GM19023 (cell line): ENCODE results near the gene GALNT10.

Source experiments
- ATAC-seq: cut with Tn5 transposase; IDR thresholded peaks from one replicate; pipeline ENCODE4 v1.9.1; 2021; ENCODE audit warnings: mild to moderate bottlenecking, moderate library complexity; ENCODE audit not compliant: unreplicated experiment

Gene GALNT10

DNA sequence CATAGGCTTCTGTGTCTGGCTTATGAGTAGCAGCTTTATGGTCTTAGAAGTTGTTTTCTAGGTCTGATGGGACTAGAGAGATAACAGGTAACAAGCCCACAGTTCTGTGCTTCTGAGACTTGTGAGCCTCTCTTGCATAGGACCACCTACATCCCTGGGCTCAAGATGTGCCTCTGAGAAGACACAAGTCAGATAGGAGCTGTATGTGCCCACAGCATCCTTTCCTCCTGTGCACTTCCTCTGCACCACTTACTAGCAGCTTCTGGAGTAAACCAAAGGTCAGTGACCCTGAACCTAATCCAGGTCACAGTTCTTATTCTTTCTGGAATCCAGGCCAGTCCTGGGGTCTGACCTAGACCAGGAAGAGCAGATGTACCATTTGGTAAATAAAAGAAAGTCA is 40.0 kb downstream of the GALNT10 start:
- no peak for ATAC-seq

DNA sequence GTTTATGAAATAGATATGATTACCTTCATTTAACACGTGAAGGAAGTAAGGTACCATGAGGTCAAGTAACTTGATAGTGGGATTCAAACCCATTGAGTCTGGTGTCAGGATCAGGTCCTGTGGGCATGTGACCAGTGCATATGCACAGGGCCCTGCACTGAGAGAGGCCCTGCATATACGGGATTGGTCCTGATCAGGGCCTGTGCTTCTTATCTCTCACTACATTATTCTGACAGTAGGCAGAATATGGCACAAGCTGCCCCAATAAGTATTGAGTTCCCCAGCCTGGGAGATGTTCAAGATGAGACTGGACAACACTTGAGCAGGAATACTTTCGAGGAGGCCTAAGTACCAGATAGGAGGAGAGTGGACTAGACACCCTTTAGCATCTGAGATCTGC is 44.0 kb downstream of the GALNT10 start:
- ATAC-seq = no peak

DNA sequence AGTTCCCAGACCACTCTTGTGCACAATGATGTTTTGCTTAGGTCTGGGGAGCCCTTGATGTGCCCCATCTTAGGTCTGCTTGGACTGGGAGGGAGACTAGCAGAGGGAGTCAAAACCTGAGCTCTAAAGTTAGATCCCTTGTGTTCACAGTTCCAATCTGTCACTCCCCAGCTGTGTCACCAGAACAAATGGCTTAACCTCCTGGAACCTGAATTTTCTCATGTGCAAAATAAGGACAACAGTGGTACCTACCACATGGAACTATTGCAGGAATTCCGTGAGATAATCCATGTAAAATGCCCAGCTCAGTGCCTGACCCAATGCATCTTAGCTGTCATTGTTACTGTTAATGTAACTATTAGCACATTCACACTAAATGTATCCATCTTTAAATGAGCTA is 45.5 kb downstream of the GALNT10 start:
- ATAC-seq = no peak

DNA sequence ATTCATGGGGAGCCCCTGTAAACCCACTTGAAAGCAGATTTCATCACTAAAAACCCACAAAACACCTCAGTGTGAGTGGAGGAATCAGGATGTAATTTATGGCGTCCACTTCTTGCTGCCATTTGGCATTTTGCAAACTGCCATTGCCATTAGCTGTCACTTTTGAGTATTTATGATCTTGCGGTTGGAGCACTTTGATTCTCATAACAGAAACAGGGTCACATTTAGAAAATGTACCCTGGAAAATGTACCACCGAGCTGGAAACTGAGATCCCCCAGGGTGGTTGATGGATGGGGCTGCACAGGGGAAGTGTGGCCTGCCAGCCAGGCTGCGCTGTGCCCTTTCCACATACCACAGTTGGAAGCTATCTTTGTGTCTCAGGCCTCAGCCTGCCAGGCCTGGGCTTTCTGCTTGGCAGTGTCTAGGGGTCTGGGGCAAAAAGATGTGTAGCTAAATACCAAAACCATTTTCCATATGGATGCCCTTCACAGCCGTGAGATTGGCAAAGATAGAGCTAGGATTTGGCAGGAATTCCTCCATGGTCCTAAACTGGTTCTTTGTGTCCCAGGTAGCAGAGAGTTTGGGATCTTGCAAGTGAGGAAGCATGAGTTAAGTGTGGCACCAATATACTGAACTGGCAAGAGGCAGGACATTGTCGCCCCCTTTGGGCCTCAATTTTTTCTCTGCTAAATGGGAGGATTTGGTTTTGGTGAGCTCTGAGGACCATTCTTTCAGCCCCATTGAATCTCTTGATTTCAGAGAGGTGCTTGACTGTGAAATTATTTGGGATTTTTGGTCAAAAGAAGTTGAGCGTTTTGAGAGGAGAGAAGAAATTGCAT is 46.2 kb downstream of the GALNT10 start:
- no peak for ATAC-seq

DNA sequence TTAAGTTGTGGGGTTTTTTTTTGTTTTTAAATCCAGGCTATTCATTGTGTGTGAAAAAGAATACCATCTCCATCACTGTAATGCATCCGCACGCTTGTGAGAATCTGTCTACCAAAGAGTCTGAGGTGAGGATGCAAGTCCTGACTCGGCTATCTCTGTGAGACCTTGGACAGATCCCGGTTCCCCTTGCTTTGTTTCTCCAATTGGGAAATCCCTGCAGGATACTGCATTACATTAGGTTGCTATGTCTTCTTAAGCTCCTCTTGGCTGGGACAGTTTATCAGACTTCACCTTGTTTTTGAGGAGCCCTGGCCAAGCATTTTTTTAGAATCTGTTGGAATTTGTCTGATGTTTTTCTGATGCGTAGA is 46.8 kb downstream of the GALNT10 start:
- no peak for ATAC-seq

DNA sequence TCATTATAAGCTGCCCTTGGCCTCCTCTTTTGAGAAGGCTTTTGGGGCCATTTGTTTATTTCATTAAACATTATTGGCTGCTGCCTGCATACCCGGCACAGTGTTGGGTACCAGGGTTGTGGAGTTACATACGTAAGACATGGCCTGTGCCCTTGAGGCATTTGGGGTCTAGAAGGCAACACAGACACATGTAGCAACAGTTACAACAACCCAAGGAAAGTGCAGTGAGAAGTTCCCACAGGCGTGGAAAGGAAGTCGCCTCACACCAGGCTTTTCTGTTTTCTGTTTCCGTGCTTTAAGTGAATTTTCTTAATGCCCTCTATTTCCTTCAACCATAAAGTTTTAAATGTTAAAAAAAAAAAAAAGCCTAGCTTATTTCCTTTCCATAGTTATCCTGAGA is 47.4 kb downstream of the GALNT10 start:
- no peak for ATAC-seq

DNA sequence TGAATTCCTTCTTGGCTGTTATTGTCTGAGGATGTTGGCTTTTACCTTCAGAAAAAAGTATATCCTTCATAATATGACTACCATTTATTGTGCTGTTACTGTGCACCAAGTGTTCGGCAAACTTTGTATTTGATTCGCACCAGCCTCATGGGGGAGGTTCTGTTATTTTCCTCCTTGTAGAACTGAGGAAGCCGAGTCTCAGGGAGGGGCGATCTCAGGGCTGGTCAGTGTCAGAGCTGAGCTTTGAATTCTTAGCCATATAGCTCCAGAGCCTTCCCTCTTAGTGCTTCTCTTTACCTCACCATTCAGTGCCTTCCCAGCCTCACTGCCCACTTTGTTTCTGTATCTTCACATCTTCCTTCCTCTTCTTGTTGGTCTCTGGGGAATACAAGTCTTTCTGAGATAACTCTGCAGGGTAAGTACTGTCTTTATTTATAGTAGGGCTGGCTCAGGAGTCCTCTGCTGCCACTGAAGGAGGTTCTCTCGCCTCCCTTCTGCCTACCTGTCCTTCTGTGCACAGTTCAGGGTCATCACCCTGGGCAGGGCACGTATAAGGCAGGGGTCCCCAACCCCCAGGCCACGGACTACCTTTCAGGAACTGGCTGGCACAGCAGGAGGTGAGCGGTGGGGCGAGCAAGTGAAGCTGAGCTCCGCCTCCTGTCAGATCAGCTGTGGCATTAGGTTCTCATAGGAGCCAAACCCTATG is 48.4 kb downstream of the GALNT10 start:
- peak; percentile 55 for ATAC-seq

DNA sequence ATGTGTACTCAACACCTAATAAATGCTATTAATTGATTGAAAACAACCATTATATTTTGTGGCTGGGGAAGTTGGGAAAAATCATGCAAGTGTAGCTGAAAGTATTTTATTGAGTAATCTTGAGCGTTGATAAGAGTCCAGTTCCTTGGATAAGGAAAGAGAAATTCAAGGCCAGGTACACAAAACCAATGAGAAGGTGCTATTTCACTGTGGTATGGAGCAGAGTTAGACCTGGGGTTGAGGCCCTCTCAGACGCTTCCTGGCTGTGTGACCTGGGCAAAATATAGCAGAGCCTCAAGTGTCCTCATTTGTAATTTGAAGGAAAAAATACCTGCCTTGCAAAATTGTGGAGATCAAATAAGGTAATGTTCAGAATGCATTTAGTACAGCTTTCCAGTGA is 50.1 kb downstream of the GALNT10 start:
- no peak for ATAC-seq

DNA sequence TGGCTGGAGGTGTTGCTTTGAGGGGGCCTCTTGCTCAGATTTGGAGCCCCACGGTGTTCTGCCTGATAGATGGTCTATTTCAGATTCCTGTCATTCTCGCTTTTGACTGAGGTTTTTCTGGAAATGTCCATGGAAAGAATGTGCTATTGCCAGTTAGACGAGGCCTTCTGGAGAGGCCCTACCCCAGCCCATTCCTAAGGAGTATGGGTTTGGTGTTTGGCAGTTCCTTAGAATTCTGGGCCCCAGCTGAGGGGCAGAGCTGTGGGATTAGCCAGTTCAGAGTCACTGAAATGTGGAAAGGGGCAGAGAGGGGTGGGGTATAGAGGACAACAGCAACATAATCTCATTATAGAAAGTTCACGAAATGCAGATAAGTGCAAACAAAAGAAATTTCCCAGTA is 50.5 kb downstream of the GALNT10 start:
- no peak for ATAC-seq

DNA sequence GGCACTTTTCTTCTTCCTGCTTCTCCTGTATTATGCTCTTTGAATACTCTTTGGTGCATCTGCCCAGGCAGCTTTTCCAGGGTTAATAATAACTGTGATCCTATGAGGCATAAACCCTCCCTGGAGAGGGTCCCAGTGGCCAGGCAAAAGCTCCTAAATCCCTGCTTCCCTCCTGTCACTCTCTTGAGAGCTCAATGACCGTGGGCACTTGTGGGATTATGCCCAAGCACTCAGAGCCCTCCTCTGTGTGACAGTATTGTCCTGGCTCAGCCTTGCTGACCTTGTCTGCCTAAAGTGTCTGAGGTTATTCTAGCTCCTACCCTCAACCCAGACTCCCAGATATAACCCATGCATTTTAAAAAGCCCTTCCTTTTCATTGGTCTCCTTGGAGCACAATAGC is 51.9 kb downstream of the GALNT10 start:
- ATAC-seq = no peak

DNA sequence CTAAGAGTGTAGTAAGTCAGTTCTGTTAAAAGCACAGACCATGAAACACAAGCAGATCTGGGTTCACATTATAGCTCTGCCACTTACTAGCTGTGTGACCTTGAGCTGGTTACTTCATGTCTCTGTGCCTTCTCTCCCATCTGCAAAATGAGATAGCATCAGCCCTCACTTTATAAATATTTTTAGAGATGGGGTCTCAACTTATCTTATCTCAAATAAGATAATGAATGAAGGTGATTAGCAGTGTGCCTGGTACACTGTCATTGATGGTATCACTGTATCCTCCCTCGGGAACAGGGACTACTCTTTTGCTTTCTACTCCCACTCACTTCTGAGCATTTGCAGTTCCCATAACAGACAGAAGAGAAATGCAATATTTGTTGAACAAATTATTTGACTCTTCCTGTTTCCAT is 52.4 kb downstream of the GALNT10 start:
- no peak for ATAC-seq

DNA sequence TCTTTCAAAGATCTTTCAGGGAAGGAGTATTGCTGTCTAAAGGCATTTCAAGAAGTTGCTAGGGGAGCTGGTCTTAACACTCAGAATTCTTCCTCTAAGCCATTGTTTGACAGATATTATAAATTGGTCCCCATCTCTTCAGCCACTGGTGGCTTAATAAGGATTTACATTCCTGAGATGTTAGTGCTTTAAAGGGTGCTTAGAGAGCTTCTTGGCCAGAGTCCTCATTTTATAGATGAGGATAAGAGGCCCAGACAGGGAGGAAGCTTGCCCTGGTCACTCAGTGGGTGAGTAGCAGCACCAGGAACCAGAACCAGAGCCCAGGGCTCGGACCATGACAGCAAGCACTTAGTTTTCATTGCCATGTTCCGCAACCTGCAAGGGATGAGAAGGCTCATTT is 53.2 kb downstream of the GALNT10 start:
- no peak for ATAC-seq

DNA sequence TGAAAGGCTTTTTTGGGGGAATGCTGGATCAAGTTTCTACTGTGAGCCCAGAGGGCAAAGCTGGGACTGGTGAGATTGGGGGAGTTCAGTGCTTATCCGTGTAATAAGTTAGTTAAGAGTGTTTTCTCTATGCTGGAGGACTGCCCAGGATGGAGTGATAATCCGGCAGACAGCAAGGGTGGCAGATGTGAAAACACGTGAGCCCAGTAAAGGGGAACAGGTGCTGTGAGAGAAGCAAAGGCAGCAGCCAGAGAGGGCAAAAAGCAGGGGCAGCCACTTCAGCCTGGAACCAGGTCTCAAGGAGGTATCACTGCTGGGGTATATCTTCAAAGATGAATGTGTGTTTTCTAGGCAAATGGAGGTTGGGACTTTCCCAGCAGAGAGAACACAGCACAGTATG is 53.9 kb downstream of the GALNT10 start:
- ATAC-seq = no peak

DNA sequence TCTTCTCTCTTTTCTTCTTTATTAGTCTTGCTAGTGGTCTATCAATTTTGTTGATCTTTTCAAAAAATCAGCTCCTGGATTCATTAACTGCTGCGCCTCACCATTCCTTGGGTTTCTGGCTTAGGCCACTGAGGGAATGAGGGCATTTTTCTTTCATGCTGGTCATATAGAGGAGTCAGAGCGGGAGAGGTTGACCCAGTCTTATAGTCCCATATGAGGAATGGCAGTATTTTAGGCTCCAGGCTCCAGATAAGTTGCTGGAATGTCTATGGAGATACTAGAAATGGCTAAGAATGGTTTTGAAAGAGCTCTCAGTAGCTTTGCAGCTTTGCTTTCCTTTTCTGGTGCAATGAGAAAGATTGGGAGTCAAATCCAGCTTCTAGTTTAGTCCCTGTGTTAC is 58.2 kb downstream of the GALNT10 start:
- ATAC-seq = no peak

DNA sequence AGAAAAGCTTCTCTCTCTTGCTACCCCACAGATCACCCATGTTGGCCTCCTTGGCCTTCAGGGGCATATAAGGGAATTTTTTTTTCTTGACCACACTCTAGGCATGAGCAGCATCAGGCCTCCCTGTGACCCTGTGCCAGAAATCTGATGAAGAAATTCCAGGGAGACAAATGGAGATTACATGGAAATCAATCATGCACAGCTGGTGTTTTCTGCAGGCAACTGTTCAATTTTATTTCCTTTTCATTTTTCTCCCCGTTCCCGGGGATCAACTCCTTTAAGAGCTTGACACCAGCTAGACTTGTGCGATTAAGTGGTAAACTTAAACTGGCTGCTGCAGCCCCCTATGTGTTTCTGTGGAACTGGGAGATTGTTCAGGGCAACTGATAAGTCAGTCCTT is 59.3 kb downstream of the GALNT10 start:
- ATAC-seq = no peak

DNA sequence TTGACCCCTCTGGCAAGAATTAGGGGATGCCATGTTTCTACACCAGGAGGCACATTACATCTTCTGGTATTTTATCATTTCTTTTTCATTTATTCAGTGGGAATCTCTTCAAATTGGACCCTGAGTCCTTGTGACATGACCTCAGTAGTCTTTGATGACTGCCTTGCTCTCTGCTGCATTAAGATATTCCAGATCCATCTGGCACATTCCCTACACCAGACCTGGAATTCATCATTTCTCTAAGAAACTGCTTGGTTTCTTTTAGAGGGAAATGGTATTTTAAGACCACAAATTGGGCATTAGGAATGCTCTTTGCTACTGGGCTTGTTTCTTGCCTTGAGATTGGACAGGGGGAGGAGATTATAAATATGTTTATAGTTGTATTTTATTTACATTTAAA is 61.0 kb downstream of the GALNT10 start:
- no peak for ATAC-seq

DNA sequence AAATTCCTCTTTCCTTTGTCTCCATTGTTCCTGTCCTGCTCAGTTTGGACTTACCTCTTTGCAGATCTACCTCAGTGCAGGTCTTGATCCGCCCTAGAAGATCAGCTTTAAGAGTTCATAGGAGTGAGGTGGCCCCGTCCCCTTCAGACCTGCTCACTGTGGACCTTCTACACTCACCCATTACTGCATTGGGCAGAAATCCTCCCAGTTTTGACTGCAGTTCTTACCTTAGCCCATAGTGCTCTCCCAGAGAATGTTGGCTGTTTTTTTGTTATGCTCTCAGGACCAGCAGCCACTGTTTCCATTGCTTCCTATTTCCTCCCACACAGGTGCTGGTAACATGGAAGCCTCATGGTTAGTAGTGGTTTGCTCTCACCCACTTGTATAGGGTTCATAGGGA is 63.3 kb downstream of the GALNT10 start:
- no peak for ATAC-seq

DNA sequence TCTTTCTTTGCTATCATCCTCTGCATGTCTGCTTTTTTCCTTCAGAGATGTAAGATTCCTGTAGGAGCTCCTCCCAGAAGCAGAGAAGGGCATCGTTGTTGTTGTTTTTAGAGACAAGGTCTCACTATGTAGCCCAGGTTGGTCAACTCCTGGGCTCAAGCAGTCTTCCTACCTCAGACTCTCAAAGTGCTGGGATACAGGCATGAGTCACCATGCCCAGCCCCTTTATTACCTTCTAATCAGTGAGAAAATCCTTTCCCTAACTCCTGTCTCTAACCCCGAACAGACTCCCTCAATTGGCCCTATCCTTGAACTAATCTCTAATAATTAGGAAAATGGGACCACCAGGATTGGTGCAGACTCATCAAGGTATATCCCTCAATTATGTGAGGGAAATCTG is 64.4 kb downstream of the GALNT10 start:
- ATAC-seq = no peak

DNA sequence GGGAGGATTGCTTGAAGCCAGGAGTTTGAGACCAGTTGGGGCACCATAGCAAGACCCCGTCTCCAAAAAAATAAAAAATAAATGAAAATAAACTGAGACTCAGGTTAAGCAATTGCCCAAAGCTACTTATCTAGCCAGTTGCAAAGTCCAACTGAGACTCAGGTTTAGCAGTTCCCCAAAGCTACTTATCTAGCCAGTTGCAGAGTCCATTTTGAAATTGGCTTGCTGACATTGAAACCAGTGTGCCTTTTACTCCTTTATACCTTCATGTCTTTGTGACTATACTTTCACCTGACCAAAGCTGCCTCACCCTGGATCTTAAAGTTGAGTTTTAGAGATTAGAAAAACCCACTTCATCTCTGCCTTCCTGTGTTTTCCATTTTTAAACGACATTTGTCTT is 66.5 kb downstream of the GALNT10 start:
- ATAC-seq = no peak

DNA sequence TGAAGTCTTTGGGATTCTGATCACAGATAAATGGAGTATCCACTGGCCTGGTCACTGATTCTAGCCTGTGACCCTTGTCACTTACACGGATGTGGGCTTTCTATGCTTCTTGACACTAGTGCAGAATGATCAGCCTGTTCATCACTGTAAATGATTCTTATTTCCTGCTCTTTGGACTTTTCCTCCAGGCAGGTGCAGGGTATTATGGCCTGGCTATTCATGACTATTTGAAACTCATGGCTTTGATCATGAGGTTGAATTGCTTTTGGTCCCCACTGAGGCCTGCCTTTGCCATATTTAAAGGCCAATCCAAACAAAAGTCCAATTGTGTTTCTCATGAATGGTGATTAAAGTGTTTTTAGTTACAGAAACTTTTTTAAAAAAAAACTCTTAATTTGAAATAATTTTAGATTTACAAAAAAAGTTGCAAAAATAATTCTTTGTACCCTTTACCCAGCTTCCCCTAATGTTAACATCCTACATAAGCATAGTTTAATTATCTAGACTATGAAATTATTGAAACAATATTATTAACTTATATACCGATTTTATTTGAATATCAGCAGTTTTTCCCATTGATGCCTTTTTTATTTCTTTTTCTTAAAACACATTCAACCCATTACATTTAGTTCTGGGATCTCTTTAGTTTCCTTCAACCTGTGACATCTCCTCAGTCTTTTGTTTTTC is 68.1 kb downstream of the GALNT10 start:
- ATAC-seq = no peak

DNA sequence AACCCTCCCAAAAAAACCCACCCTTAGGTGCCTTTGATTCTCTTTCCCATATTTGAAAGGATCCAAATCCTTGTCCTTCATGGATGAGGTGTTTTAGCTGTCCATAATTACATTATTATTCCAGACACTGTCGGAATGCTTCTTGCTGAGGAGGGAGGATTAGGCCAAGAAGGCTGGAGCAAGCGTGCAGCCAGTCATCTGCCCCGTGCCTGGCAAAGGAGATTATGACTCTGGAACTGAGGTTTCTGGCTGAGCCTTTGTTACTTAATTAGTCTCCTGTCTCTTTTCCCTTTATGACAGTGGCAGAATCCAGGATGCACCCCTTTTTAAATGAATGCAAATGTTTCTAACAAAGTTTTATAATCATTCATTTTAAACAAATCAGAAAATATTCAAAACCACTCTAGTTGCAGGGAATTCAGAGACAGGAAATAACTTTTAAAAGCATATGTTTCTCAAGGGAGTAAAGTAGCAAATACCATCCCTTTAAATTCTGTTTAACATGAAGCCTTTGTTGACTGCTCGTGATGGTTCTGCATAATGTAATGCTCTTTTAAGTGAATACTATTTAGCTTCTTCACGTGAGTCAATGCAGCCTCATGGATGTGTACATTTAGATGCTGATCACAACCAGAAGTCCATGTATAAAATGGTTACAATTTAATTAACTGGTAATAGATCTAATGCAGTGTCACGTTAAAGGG is 69.8 kb downstream of the GALNT10 start:
- ATAC-seq = no peak
